Esophagus (tissue), 2 donors: ENCODE results near the gene ABL2. TPM values are rescaled to one million over a fixed set of nuclear protein-coding genes. Genes with fewer than 3 reads are reported as not detected.

Experiments used
- H3K27ac ChIP-seq, 2 donors: one replicate each; pipeline ENCODE4 v1.5.1; 2013; ENCODE audit warnings: low read depth in 2 of 2, mild to moderate bottlenecking in 2 of 2, inconsistent platforms in 1 of 2, low read length in 1 of 2, moderate library complexity in 1 of 2
- H3K27me3 ChIP-seq, 2 donors: one replicate each; pipeline ENCODE4 v1.6.1; 2013; ENCODE audit warnings: low read length in 2 of 2, control low read depth in 1 of 2, mild to moderate bottlenecking in 1 of 2; ENCODE audit not compliant: insufficient read depth in 2 of 2, control insufficient read depth in 1 of 2
- H3K36me3 ChIP-seq, 2 donors: one replicate each; pipeline ENCODE4 v1.6.1; 2013; ENCODE audit warnings: low read length in 1 of 2; ENCODE audit not compliant: control insufficient read depth in 2 of 2, insufficient read depth in 2 of 2
- H3K4me1 ChIP-seq, 2 donors: one replicate each; pipeline ENCODE4 v1.6.1; 2013; ENCODE audit warnings: low read length in 1 of 2; ENCODE audit not compliant: control insufficient read depth in 2 of 2, insufficient read depth in 2 of 2
- H3K4me3 ChIP-seq, 2 donors: one replicate each; pipeline ENCODE4 v1.5.1; 2013; ENCODE audit warnings: low read length in 2 of 2, mild to moderate bottlenecking in 2 of 2, low read depth in 1 of 2, moderate library complexity in 1 of 2
- H3K9me3 ChIP-seq, 2 donors: one replicate each; pipeline ENCODE4 v1.6.1; 2013; ENCODE audit warnings: mild to moderate bottlenecking in 2 of 2, low read depth in 1 of 2, low read length in 1 of 2, moderate library complexity in 1 of 2; ENCODE audit not compliant: control insufficient read depth in 2 of 2, insufficient read depth in 1 of 2
- WGBS, 2 donors: extraction: QIAGEN DNeasy Blood & Tissue Kit; methylation state at CpG; one replicate each; pipeline ENCODE4 v1.1.7; 2013; 5-methylcytosine and 5-hydroxymethylcytosine counted together
- polyA plus RNA-seq, 2 donors: library from polyadenylated mRNA; stranded (reverse); fragments of 200-250 nt; gene quantifications; one replicate each; pipeline ENCODE4 v1.2.3, GENCODE V29; 2013
- donor health status: healthy with polysubstance abuse.
- donor health status: Bipolar disorder and iron deficiency.

The ABL2 gene
- polyA plus RNA-seq, 2 donors = 1.1 to 1.6 TPM

GRCh38 chr1:179108644-179109043 lies 120.8 kb downstream of the ABL2 start:
- no peaks in the 10 kb centered on the region for H3K4me1 ChIP-seq
- H3K27me3 ChIP-seq = no peaks in the 10 kb centered on the region
- no peaks in the 10 kb centered on the region for H3K9me3 ChIP-seq
- WGBS, 2 donors = 95 to 100% methylated on average over 2 of the region's 2 CpGs
- H3K36me3 ChIP-seq = peaks cover 15 to 16% of the 10 kb centered on the region in 2 donors
- H3K27ac ChIP-seq = no peak overlapping the region
- H3K4me3 ChIP-seq = no peak overlapping the region

- H3K27ac ChIP-seq = no peak overlapping the region
- WGBS, 2 donors = 87 to 90% methylated on average over 15 of the region's 15 CpGs
- H3K27me3 ChIP-seq = no peaks in the 10 kb centered on the region
- H3K36me3 ChIP-seq = peaks cover 15 to 16% of the 10 kb centered on the region in 2 donors
- H3K9me3 ChIP-seq = no peaks in the 10 kb centered on the region
- no peak overlapping the region for H3K4me3 ChIP-seq
- no peaks in the 10 kb centered on the region for H3K4me1 ChIP-seq
Observed at GRCh38 chr1:179107706-179108629, 121.5 kb downstream of the ABL2 start.

GRCh38 chr1:179105393-179105792 lies 124.1 kb downstream of the ABL2 start:
- no peak overlapping the region for H3K27ac ChIP-seq
- peaks cover 13 to 15% of the 10 kb centered on the region in 2 donors for H3K36me3 ChIP-seq
- H3K4me3 ChIP-seq = no peak overlapping the region
- H3K9me3 ChIP-seq = no peaks in the 10 kb centered on the region
- H3K27me3 ChIP-seq = no peaks in the 10 kb centered on the region
- 44 to 52% methylated on average over 7 of the region's 7 CpGs for WGBS, 2 donors
- no peaks in the 10 kb centered on the region for H3K4me1 ChIP-seq

- Histone ChIP-seq H3K36me3 (peaks cover 10 to 11% of the 10 kb centered on the region in 2 donors), H3K9me3 (no peaks in the 10 kb centered on the region), H3K4me3 (no peak overlapping the region), H3K27ac (no peak overlapping the region), H3K4me1 (no peaks in the 10 kb centered on the region), H3K27me3 (no peaks in the 10 kb centered on the region)
- 92 to 95% methylated on average over 3 of the region's 3 CpGs for WGBS, 2 donors
Observed at GRCh38 chr1:179104611-179105250, 124.7 kb downstream of the ABL2 start.

GRCh38 chr1:179103999-179104398 lies 125.5 kb downstream of the ABL2 start:
- WGBS, 2 donors = 91 to 94% methylated on average over 1 of the region's 1 CpG
- Histone ChIP-seq H3K36me3 (peaks cover 10 to 11% of the 10 kb centered on the region in 2 donors), H3K4me1 (no peaks in the 10 kb centered on the region), H3K4me3 (no peak overlapping the region), H3K27ac (no peak overlapping the region), H3K27me3 (no peaks in the 10 kb centered on the region), H3K9me3 (no peaks in the 10 kb centered on the region)

GRCh38 chr1:179101566-179101965 lies 127.9 kb downstream of the ABL2 start:
- Histone ChIP-seq H3K4me1 (no peaks in the 10 kb centered on the region), H3K4me3 (no peak overlapping the region), H3K27ac (no peak overlapping the region), H3K36me3 (peaks cover 3 to 5% of the 10 kb centered on the region in 2 donors), H3K27me3 (no peaks in the 10 kb centered on the region), H3K9me3 (peaks cover 0 to 3% of the 10 kb centered on the region in 2 donors)
- 88 to 94% methylated on average over 4 of the region's 4 CpGs for whole genome bisulfite sequencing, 2 donors

GRCh38 chr1:179099891-179100290 lies 129.6 kb downstream of the ABL2 start:
- H3K9me3 ChIP-seq = peaks cover 0 to 3% of the 10 kb centered on the region in 2 donors
- H3K4me1 ChIP-seq = no peaks in the 10 kb centered on the region
- H3K4me3 ChIP-seq = no peak overlapping the region
- no peaks in the 10 kb centered on the region for H3K27me3 ChIP-seq
- H3K27ac ChIP-seq = no peak overlapping the region
- H3K36me3 ChIP-seq = peaks cover 0 to 7% of the 10 kb centered on the region in 2 donors
- 87 to 97% methylated on average over 4 of the region's 4 CpGs for WGBS, 2 donors

GRCh38 chr1:179095924-179096323 lies 133.6 kb downstream of the ABL2 start:
- Histone ChIP-seq H3K27me3 (no peaks in the 10 kb centered on the region), H3K36me3 (peaks cover 10 to 19% of the 10 kb centered on the region in 2 donors), H3K27ac (no peak overlapping the region), H3K4me1 (no peaks in the 10 kb centered on the region), H3K9me3 (peaks cover 0 to 3% of the 10 kb centered on the region in 2 donors), H3K4me3 (no peak overlapping the region)
- WGBS, 2 donors = 79 to 85% methylated on average over 3 of the region's 3 CpGs

GRCh38 chr1:179095377-179095776 lies 134.1 kb downstream of the ABL2 start:
- H3K27me3 ChIP-seq = no peaks in the 10 kb centered on the region
- H3K36me3 ChIP-seq = peaks cover 10 to 22% of the 10 kb centered on the region in 2 donors
- no peak overlapping the region for H3K27ac ChIP-seq
- 85 to 88% methylated on average over 4 of the region's 4 CpGs for WGBS, 2 donors
- H3K4me1 ChIP-seq = no peaks in the 10 kb centered on the region
- H3K9me3 ChIP-seq = peaks cover 0 to 3% of the 10 kb centered on the region in 2 donors
- H3K4me3 ChIP-seq = no peak overlapping the region
